ENCODE data around the gene FABP3. TPM values are rescaled to one million over a fixed set of nuclear protein-coding genes. Genes with fewer than 3 reads are reported as not detected.

The FABP3 gene
- total RNA-seq, 2 experiments from 2014 or later = 0.65 TPM; not detected in 1

GRCh38 chr1:31372751-31373055 lies 173 bp downstream of the FABP3 start:
- CTCF ChIA-PET = interaction anchor here (1.4 to 4.7 kb wide), 3 partner anchors 23 to 176 kb away, joined by 5 to 33 read pairs (median 9); no protein-coding TSS in a partner anchor
- intact Hi-C loops (cut with micrococcal nuclease) = no loop called here
- POLR2A ChIA-PET = no interaction called here
- Mint-ChIP-seq H3K27ac (no peak overlapping the region), H3K4me3 (peak overlapping the region; percentile 67), H3K9me3 (no peaks in the 10 kb centered on the region), H3K36me3 (ENCODE audit: low read depth) (no peaks in the 10 kb centered on the region), H3K4me1 (ENCODE audit: low read depth) (peaks cover 9% of the 10 kb centered on the region), H3K27me3 (no peaks in the 10 kb centered on the region)
- ATAC-seq = no peak
- no peak for TF ChIP-seq CTCF (IDR thresholded peaks at IDR 0.05)
- DNase-seq = no peak

- intact Hi-C loops (cut with micrococcal nuclease) = no loop called here
- CTCF ChIA-PET = interaction anchor here (4.7 kb wide), 1 partner anchor 23 kb away, joined by 33 read pairs; no protein-coding TSS in a partner anchor
- H3K4me3 Mint-ChIP-seq = no peak overlapping the region
These were observed 825 bp downstream of the FABP3 start for GRCh38 chr1:31372051-31372450.

GRCh38 chr1:31371121-31371959 lies 1.5 kb downstream of the FABP3 start:
- Mint-ChIP-seq H3K27ac (no peak overlapping the region), H3K36me3 (ENCODE audit: low read depth) (no peaks in the 10 kb centered on the region), H3K4me3 (no peak overlapping the region), H3K9me3 (no peaks in the 10 kb centered on the region), H3K27me3 (no peaks in the 10 kb centered on the region), H3K4me1 (ENCODE audit: low read depth) (peaks cover 9% of the 10 kb centered on the region)
- TF ChIP-seq CTCF (IDR thresholded peaks at IDR 0.05) = no peak
- ATAC-seq (no peak), DNase-seq (no peak)
- CTCF ChIA-PET = interaction anchor here (4.7 kb wide), 1 partner anchor 24 kb away, joined by 33 read pairs; no protein-coding TSS in a partner anchor
- POLR2A ChIA-PET = interaction anchor here (1.1 kb wide), 1 partner anchor 75 kb away, joined by 4 read pairs; the partner anchor contains the start of genes SNRNP40 and ZCCHC17
- intact Hi-C loops (cut with micrococcal nuclease) = no loop called here

More at GRCh38 chr1:31372051-31372450, 825 bp downstream of the FABP3 start:
- no peaks in the 10 kb centered on the region for H3K27me3 Mint-ChIP-seq
- no peaks in the 10 kb centered on the region for H3K36me3 Mint-ChIP-seq (ENCODE audit: low read depth)
- H3K27ac Mint-ChIP-seq = no peak overlapping the region
- ATAC-seq (no peak), DNase-seq (no peak)
- POLR2A ChIA-PET = no interaction called here
- H3K4me1 Mint-ChIP-seq (ENCODE audit: low read depth) = peaks cover 9% of the 10 kb centered on the region
- H3K9me3 Mint-ChIP-seq = no peaks in the 10 kb centered on the region
- no peak for TF ChIP-seq CTCF (IDR thresholded peaks at IDR 0.05)

GRCh38 chr1:31370565-31370964 lies 2.3 kb downstream of the FABP3 start:
- CTCF ChIA-PET = interaction anchor here (1.0 to 4.7 kb wide), 2 partner anchors 25 to 178 kb away, joined by 4 to 33 read pairs; no protein-coding TSS in a partner anchor

More at GRCh38 chr1:31370565-31370964, 2.3 kb downstream of the FABP3 start:
- intact Hi-C loops (cut with micrococcal nuclease) = no loop called here
- Mint-ChIP-seq H3K27ac (no peak overlapping the region), H3K4me1 (ENCODE audit: low read depth) (peaks cover 9% of the 10 kb centered on the region), H3K9me3 (no peaks in the 10 kb centered on the region), H3K36me3 (ENCODE audit: low read depth) (peaks cover 4% of the 10 kb centered on the region), H3K27me3 (no peaks in the 10 kb centered on the region), H3K4me3 (no peak overlapping the region)
- no peak for ATAC-seq
- no peak for DNase-seq
- TF ChIP-seq CTCF (IDR thresholded peaks at IDR 0.05) = no peak
- POLR2A ChIA-PET = interaction anchor here (1.1 kb wide), 1 partner anchor 74 kb away, joined by 4 read pairs; the partner anchor contains the start of genes SNRNP40 and ZCCHC17
